GM12878 (cell line): ENCODE measurements around the gene KRTAP10-5. TPM values are rescaled to one million over a fixed set of nuclear protein-coding genes. Genes with fewer than 3 reads are reported as not detected.

Experiments used
- ATAC-seq: fragments of 200-7000 bp; cut with Tn5 transposase; 3 replicates; pipeline ENCODE4 v1.9.1; 2020; ENCODE audit warnings: mild to moderate bottlenecking, moderate library complexity
- BruUV-seq: library from RNA; stranded (reverse); fragments of 400-500 nt; replicated peaks from 2 replicates; lab custom pipeline; 2021; lab: Mats Ljungman, UMichigan
- CTCF ChIA-PET: fragments of 300-600 bp; sonication (Branson Sonifier 250); formaldehyde crosslinking; extraction: SDS; loops from one replicate; lab custom pipeline; 2021; ENCODE audit warnings: inconsistent platforms; lab: Yijun Ruan, JAX
- POLR2A ChIA-PET: fragments of 350-600 bp; formaldehyde crosslinking; extraction: SDS; loops from one replicate; lab custom pipeline; 2021; ENCODE audit warnings: inconsistent platforms; lab: Charles Lee
- RAD21 ChIA-PET: fragments of 300-600 bp; sonication (Branson Sonifier 250); formaldehyde crosslinking; loops from one replicate; lab custom pipeline; 2023; ENCODE audit warnings: antibody characterized with exemption; ENCODE audit not compliant: unreplicated experiment; lab: Charles Lee
- SMC1A ChIA-PET: fragments of 300-600 bp; sonication (Branson Sonifier 250); formaldehyde crosslinking; loops from one replicate; lab custom pipeline; 2023; ENCODE audit not compliant: unreplicated experiment, uncharacterized antibody; lab: Charles Lee
- DNase-seq: peaks from one replicate; pipeline ENCODE4 v3.0.0-alpha.2; 2011; ENCODE audit warnings: low read depth, low spot score
- FAIRE-seq: peaks from 3 replicates; lab custom pipeline; 2011; peaks lifted over from hg19 to GRCh38; lab: Jason Lieb, UNC
- H2AFZ ChIP-seq: 2 replicates; pipeline ENCODE4 v1.6.0; 2011; ENCODE audit warnings: low read depth, low read length, control low read depth; ENCODE audit not compliant: control insufficient read depth
- H3K27ac ChIP-seq: 2 replicates; pipeline ENCODE4 v1.5.1; 2011; ENCODE audit warnings: control low read depth; ENCODE audit not compliant: control insufficient read depth, insufficient read depth
- H3K27me3 ChIP-seq, 2 experiments: replicated peaks in 1 of 2; 2 replicates each; pipeline versions ENCODE4 v1.6.0 to v1.6.1; 2011; ENCODE audit warnings: low read length in 1 of 2; ENCODE audit not compliant: control insufficient read depth in 2 of 2, insufficient read depth in 2 of 2
- H3K36me3 ChIP-seq, 2 experiments: 2 replicates each; pipeline ENCODE4 v1.5.1; 2011; ENCODE audit warnings: low read length in 1 of 2; ENCODE audit not compliant: control insufficient read depth in 2 of 2, insufficient read depth in 2 of 2
- H3K4me1 ChIP-seq: 2 replicates; pipeline ENCODE4 v1.6.1; 2011; ENCODE audit warnings: mild to moderate bottlenecking, low read length, moderate library complexity, mixed read lengths; ENCODE audit not compliant: control insufficient read depth, insufficient read depth
- H3K4me2 ChIP-seq: 2 replicates; pipeline ENCODE4 v1.6.0; 2011; ENCODE audit warnings: control low read depth; ENCODE audit not compliant: control insufficient read depth, insufficient read depth
- H3K4me3 ChIP-seq: fragments of 200-600 bp; sonication (generic); 2 replicates; pipeline ENCODE4 v1.5.1; 2016
- H3K79me2 ChIP-seq: 2 replicates; pipeline ENCODE4 v1.6.0; 2011; ENCODE audit warnings: low read length; ENCODE audit not compliant: control insufficient read depth, insufficient read depth
- H3K9ac ChIP-seq: 2 replicates; pipeline ENCODE4 v1.8.0; 2011; ENCODE audit warnings: low read length, control low read depth, mixed read lengths; ENCODE audit not compliant: control insufficient read depth, insufficient read depth
- H3K9me3 ChIP-seq: replicated peaks from 3 replicates; pipeline ENCODE4 v1.5.1; 2011; ENCODE audit warnings: mild to moderate bottlenecking, low read length; ENCODE audit not compliant: control insufficient read depth, insufficient read depth
- H4K20me1 ChIP-seq: 2 replicates; pipeline ENCODE4 v1.6.0; 2011; ENCODE audit not compliant: control insufficient read depth, insufficient read depth
- IKZF1 ChIP-seq: fragments of 450-650 bp; conservative IDR thresholded peaks from 2 replicates; pipeline ENCODE4 v1.6.1; 2017; ENCODE audit warnings: antibody characterized with exemption, mild to moderate bottlenecking
- JUND ChIP-seq: IDR thresholded peaks from 2 replicates; pipeline ENCODE4 v1.6.1; 2012; ENCODE audit warnings: low read depth, mild to moderate bottlenecking, low read length, improper control_type of control experiment, moderate library complexity
- MEF2A ChIP-seq: IDR thresholded peaks from 2 replicates; pipeline ENCODE4 v1.6.1; 2011; ENCODE audit warnings: low read depth, mild to moderate bottlenecking, low read length, moderate library complexity; ENCODE audit not compliant: insufficient read depth
- MXI1 ChIP-seq: fragments of 150-350 bp; IDR thresholded peaks from 2 replicates; pipeline ENCODE4 v1.6.1; 2011; ENCODE audit warnings: low read depth, mild to moderate bottlenecking, inconsistent platforms, low read length, improper control_type of control experiment
- MYC ChIP-seq: IDR thresholded peaks from 2 replicates; pipeline ENCODE4 v1.6.1; 2011; ENCODE audit warnings: mild to moderate bottlenecking, low read length, moderate library complexity, inconsistent platforms; ENCODE audit not compliant: insufficient read depth, insufficient replicate concordance, insufficient read length, severe bottlenecking
- NFYB ChIP-seq: IDR thresholded peaks from 2 replicates; pipeline ENCODE4 v1.6.1; 2011; ENCODE audit warnings: low read depth, mild to moderate bottlenecking, low read length, improper control_type of control experiment, moderate library complexity; ENCODE audit not compliant: insufficient read depth
- NR2C2 ChIP-seq: IDR thresholded peaks from 2 replicates; pipeline ENCODE4 v1.6.1; 2011; ENCODE audit warnings: borderline replicate concordance, low read depth; ENCODE audit not compliant: control insufficient read depth, insufficient read length
- PKNOX1 ChIP-seq: fragments of 450-650 bp; IDR thresholded peaks from 2 replicates; pipeline ENCODE4 v1.6.1; 2016; ENCODE audit warnings: mild to moderate bottlenecking
- RB1 ChIP-seq: fragments of 450-650 bp; formaldehyde crosslinking; IDR thresholded peaks from 2 replicates; pipeline ENCODE4 v1.6.1; 2017; ENCODE audit warnings: mild to moderate bottlenecking, borderline replicate concordance
- RELA ChIP-seq: fragments of 450-650 bp; IDR thresholded peaks from 2 replicates; pipeline ENCODE4 v1.8.0; 2014; ENCODE audit warnings: borderline replicate concordance; ENCODE audit not compliant: partially characterized antibody
- SKIL ChIP-seq: fragments of 450-650 bp; IDR thresholded peaks from 2 replicates; pipeline ENCODE4 v1.6.1; 2017; ENCODE audit warnings: mild to moderate bottlenecking, low read depth, inconsistent platforms; ENCODE audit not compliant: poor library complexity, severe bottlenecking
- USF1 ChIP-seq: IDR thresholded peaks from 2 replicates; pipeline ENCODE4 v1.6.1; 2011; ENCODE audit warnings: borderline replicate concordance, low read depth, mild to moderate bottlenecking, moderate library complexity, mixed read lengths, low read length; ENCODE audit not compliant: insufficient read depth; ENCODE audit errors: extremely low read length
- YBX1 ChIP-seq: fragments of 450-650 bp; IDR thresholded peaks from 2 replicates; pipeline ENCODE4 v1.6.1; 2016; ENCODE audit warnings: antibody characterized with exemption
- YY1 ChIP-seq: IDR thresholded peaks from 2 replicates; pipeline ENCODE4 v1.6.1; 2011; ENCODE audit warnings: low read depth, mild to moderate bottlenecking, low read length
- ZNF24 ChIP-seq: fragments of 450-650 bp; IDR thresholded peaks from 2 replicates; pipeline ENCODE4 v1.6.1; 2017; ENCODE audit warnings: antibody characterized with exemption, mild to moderate bottlenecking
- WGBS: methylation state at CpG from one replicate; pipeline ENCODE4 v1.1.6; 2016; ENCODE audit warnings: low lambda C conversion rate; ENCODE audit not compliant: insufficient replicate concordance, insufficient coverage; ENCODE audit errors: missing lambda C conversion rate; 5-methylcytosine and 5-hydroxymethylcytosine counted together
- in situ Hi-C: fragments of 300-500 bp; cut with MboI; formaldehyde crosslinking; loops from 9 replicates; pipeline ENCODE4 v1.14.3; 2018; ENCODE audit warnings: mixed read lengths
- intact Hi-C: fragments of 100-400 bp; cut with micrococcal nuclease; formaldehyde crosslinking; loops from one replicate; pipeline ENCODE4 v1.14.2; 2022; ENCODE audit not compliant: unreplicated experiment
- polyA plus RNA-seq, 11 experiments: library from polyadenylated mRNA; depleted of rRNA in 4 of 11; unstranded in 6 of 11; stranded (reverse) in 5 of 11; fragments of >200 nt; fragmentation: Nextera tagmentation in 4 of 11; fragmentation: Illumina TruSeq in 1 of 11; extraction: Ambion mirVana in 4 of 11; extraction: Trizol in 1 of 11; gene quantifications; 1 replicate in 1 of 11; 2 replicates in 10 of 11; pipeline versions ENCODE4 v1.2.1 to v1.2.3, GENCODE V29; 2011 to 2016; ENCODE audit warnings: inconsistent platforms in 2 of 11, missing spikeins in 2 of 11, low read depth in 1 of 11
- total RNA-seq, 4 experiments: library from RNA; depleted of rRNA in 3 of 4; stranded (reverse); fragments of >200 nt in 3 of 4; fragmentation: Illumina TruSeq in 1 of 4; extraction: Trizol in 1 of 4; gene quantifications; 2 replicates each; pipeline versions ENCODE4 v1.2.1 to v1.2.3, GENCODE V29; 2013 to 2021

The KRTAP10-5 gene
- total and polyA plus RNA-seq, 10 of the 15 experiments (the other 5 are each of a cell fraction or from before 2014, with no cell fraction given): not detected

GRCh38 chr21:44529503-44530125 lies 50.8 kb downstream of the KRTAP10-5 start:
- no TSS peak for BruUV-seq
- no peak for ATAC-seq
- Histone ChIP-seq H3K9me3 (no peaks in the 10 kb centered on the region; the same call in 2 of the 3 replicates), H3K4me3 (no peak overlapping the region), H4K20me1 (no peaks in the 10 kb centered on the region), H3K27ac (no peak overlapping the region), H2AFZ (no peak overlapping the region), H3K4me2 (no peak overlapping the region), H3K36me3 (no peaks in the 10 kb centered on the region), H3K4me1 (no peaks in the 10 kb centered on the region), H3K27me3 (no peaks in the 10 kb centered on the region), H3K79me2 (no peaks in the 10 kb centered on the region), H3K9ac (no peak overlapping the region)
- TF ChIP-seq NFYB (no peak), NR2C2 (no peak), RELA (no peak), ZNF24 (no peak), SKIL (no peak), IKZF1 (no peak), YY1 (no peak), YBX1 (no peak), MYC (no peak), JUND (no peak), RB1 (no peak), MXI1 (no peak), PKNOX1 (no peak), MEF2A (no peak), USF1 (no peak)
- no peak for DNase-seq
- ChIA-PET RAD21 (no interaction called here), POLR2A (no interaction called here), CTCF (no interaction called here), SMC1A (no interaction called here)
- 36% methylated on average over 23 of the region's 23 CpGs for WGBS
- intact Hi-C loops: no loop called here
- in situ Hi-C loops: no loop called here
- no peak for FAIRE-seq
